ENCODE measurements around the gene PTPRN2.
"Not testable (repeated sequence)": the region's sequence is repeated elsewhere in the genome, so short reads cannot be mapped to it uniquely, and the experiment has no call there.

The PTPRN2 gene

GRCh38 chr7:157926521-157927150, 661.0 kb downstream of the PTPRN2 start:
- DNase-seq (ENCODE audit: low spot score) = no peak

GRCh38 chr7:157926107-157926506, 661.5 kb downstream of the PTPRN2 start:
- no peak for DNase-seq (ENCODE audit: low spot score)

- DNase-seq (ENCODE audit: low spot score) = no peak
Observed at GRCh38 chr7:157925383-157925875, 662.2 kb downstream of the PTPRN2 start.

DNA sequence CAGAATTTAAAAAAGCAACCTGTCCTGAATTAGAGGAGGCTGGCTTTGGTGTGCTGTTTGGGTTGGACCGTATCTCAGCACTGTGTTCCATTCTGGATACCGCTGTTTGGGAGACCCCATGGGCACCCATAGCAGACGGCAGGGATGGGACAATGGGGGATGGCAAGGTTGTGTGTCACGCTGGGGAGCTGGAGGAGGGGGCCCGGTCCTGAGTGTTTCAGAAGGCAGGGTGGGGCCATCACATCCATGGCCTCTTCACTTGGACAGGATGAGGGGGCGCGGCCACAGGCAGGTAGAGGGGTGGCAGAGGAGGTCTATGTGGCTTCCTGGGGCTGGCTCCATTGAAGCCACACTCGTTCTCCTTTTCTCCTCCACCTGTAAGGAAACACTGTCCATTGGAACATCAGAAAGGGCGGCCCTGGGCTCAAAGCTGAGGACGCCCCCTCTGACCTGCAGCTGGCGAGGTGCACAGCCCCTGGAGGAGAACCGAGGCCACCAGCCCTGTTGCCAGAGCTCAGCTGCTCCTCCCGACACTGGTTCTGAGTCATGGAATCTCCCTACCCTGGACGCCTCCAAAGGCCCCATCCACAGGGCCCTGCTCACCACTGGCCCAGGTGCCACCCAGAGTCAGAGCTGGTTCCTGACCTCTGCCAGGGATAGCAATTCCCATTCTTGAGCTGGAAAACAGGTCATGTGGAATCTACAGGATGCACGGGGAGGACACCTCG, 663.6 kb downstream of the PTPRN2 start:
- DNase-seq (ENCODE audit: low spot score) = no peak

DNA sequence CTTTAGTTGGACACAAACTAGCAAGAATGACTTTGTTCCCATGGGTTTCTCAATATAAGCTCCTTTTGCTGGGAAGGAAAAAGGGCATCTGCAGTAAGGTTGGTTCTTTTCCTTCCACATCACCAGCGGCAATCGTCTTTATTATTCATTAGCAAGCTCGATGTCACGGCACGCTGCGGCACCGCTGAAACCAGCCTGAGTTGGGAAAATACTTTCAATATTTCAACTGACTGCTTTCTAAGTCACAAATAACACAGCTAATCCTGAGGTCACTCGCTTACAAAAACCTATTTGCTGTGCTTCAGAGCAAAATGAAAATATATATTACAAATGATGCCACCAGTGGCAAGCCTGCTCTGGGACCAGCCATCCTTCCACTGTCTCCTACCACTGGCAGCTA, 665.0 kb downstream of the PTPRN2 start:
- no peak for DNase-seq (ENCODE audit: low spot score)

DNA sequence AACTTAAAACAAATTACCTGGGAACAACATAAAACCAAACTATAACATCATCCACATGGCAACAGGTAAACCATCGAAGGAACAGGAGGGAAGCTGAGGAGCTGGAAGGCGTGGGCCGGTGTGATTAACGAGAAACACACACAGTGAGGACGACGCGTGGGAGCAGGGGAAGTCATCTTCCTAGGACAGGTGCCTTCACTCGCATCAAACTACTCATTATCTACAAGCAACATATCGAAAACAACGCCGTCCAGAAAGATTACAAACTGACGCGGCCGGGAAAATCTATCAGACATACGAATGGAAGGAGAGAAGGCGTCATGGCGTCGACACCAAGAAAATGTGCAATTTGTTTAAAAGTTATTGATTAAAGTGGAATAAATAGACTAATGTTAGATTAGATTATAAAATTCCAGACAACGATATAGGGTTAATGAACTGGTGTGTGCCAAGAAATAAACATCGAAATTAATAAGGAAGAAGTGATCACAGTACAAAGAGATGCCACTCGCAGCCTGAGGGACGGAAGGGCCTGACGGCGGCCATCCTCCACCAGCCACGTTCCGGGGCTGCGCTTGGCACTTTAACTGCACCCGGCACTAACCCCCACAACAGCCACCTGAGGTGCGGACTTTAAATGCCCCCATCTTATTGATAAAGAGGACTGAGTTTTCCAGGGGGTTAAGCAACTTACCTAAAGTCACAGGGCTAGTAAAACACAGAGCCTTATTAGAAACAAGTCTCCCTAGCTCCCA, 669.1 kb downstream of the PTPRN2 start:
- no peak for DNase-seq (ENCODE audit: low spot score)

DNA sequence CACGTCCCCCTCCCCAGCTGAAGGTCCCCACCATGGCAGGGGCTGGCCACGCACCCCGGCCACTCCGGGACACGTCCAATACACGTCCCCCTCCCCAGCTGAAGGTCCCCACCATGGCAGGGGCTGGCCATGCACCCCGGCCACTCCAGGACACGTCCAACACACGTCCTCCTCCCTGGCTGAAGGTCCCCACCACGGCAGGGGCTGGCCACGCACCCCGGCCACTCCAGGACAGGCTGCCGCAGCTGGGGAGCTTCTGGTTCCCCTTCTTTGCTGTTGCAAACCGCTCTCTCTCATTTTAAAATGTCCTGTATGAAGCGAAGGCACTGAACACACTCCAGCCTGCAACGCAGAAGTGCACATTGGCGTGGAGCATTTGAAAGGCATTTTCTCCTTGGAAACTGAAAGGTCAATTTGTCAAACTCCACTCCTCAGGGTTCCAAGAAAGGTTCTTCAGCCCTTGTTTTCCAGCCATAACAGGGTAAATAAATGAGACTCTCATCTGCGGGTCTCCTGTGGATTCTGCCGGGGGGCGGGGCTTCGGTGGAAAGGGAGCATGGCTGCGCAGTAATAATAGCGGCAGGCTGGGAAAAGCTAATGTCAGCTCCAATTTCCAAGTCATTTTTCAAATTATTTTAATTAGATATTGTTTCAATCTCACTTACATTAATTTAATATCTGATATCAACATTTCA, 670.5 kb downstream of the PTPRN2 start:
- DNase-seq (ENCODE audit: low spot score) = no peak

DNA sequence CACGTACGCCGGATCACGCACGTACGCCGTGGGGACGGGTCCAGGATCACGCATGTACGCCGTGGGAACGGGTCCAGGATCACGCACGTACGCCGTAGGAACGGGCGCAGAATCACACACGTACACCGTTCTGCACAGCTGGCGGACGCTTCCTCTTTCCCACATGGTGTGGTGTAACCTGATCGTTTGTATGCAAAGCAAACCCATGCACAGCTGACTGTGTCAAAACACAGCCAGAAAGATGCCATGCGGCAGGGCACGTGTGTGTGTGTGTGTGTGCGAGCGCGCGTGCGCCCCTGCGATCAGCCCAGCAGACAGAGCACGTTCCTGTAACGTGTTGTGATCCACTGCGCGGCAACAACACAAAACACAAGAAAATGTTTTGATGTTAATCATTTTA, 677.2 kb downstream of the PTPRN2 start:
- DNase-seq (ENCODE audit: low spot score) = no peak

GRCh38 chr7:157910045-157910444, 677.6 kb downstream of the PTPRN2 start:
- not testable (repeated sequence) for DNase-seq (ENCODE audit: low spot score)

DNA sequence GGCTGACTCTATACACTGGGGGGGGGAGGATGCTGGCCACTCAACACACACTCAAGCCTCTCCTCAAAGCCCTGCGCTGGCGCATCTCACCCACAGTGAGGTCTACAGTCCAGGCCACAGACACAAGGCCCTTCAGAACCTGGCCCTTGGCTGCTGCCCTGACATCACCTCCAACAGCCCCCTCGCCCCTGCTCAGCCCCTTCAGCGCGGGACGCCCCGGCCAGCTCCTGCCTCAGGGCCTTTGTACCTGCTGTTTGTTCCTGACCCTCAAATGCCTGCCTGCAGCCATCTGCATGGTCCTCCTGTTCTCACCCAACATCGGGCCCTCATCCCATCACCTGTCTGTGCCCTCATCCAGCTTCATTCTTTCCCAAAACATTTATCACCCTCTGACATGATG, 678.3 kb downstream of the PTPRN2 start:
- DNase-seq (ENCODE audit: low spot score) = no peak

DNA sequence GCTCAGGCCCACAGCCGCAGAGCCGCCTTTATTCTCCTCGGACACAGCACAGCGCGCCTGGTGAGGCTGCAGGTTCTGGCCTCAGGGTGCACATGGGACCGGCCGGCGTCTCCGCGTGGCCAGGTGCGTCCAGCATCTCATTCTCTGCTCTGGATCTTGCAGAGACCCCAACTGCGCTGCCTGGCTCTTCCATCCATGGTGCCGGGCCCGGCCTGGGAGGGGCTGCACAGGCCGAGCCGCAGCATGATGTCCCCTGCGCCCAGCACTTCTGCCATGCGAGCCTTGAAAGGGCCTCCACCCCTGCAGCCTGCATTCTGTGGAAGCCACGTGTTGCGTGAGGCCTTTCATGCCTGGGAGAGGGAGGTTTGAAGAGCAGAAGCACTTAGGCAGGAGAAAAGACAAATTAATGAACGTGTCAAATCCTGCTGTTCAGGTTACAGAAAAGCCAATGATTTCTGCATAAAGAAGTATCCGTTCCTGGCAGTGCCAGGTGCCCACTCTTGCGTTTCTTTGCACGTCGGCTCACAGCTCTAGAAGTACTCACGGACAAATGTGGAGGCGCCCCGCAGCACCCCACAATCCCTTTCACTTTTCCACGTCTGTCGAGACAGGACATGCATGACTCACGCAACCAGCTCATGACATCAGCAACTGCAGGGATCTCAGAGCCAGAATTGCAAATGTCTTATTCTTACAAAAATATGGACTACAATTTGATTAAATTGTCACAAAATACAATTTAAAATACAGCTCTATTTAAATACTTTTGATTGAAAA, 679.4 kb downstream of the PTPRN2 start:
- no peak for DNase-seq (ENCODE audit: low spot score)

GRCh38 chr7:157907091-157907490, 680.5 kb downstream of the PTPRN2 start:
- no peak for DNase-seq (ENCODE audit: low spot score)

- no peak for DNase-seq (ENCODE audit: low spot score)
Observed at GRCh38 chr7:157906583-157906982, 681.0 kb downstream of the PTPRN2 start.

DNA sequence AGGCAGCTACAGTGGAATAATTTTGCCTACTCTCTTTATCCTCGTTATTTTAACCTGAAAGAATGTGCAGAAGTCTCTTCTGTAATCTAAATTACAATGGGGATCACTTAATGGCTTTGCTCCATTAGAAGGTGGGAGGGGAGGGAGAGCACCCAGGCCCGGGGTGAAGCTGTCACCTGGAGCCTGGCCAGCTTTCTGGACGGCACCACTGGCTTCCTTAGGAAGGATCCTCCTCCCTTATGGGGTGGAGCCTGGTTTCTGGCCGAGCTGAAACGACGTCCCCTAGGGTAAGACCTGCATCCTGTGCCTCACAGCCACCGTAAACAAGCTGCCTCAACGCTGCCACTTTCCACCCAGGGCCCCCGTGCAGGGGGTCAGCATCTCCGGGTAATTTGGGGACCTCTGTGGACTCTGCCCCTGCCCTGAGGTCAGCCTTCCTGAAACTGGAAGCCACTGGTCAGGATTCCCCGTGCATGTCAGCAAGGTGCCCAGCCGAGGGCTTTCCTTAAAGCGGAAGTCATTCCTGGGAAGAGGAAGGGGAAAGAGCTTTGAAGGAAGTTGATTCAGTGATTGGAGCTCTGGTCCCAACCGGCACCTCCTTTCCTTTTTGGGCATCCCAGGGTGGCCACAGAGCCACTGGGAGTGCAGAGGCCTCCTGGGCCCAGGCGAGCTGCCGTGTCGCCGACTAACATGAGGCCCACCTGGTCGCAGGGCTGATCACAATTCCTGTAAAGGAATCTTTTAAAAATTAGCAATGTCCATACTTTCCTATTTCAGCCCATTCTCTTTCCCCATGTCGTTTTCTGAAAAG, 681.8 kb downstream of the PTPRN2 start:
- no peak for DNase-seq (ENCODE audit: low spot score)

DNA sequence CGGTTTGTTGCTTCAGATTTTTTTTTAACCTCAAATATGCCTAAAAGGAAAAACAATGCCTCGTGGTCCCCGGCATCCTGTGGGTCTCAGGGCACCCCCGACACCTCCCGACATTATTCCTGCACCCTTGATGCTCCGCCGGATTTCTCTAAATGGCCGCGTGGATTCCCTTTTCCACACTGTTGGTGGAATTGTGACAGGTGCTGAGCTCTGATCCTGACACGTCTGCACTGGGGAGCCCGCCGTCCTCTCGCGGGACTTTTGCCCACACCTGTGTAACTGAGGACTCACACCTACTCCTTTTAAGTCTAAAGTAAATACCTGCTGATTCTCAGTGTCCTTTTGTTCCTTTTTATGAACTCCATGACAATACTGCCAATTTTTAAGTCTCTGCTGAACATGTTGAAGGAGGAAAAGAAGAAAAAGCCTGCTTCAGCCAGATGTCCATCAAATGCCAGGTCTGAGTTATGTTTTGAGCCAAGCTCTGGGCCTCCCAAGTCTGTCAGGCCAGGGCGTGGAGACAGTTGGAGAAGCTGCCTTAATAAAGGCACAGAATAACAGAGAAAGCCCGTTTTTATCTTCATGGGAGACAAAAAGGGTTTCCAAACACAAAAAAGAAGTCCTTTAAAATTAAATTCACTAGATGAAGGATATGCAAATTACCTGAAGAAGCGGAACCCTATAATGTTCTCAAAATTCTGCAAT, 682.6 kb downstream of the PTPRN2 start:
- no peak for DNase-seq (ENCODE audit: low spot score)

- no peak for DNase-seq (ENCODE audit: low spot score)
Observed at GRCh38 chr7:157904211-157904865, 683.3 kb downstream of the PTPRN2 start.

GRCh38 chr7:157903710-157904109, 683.9 kb downstream of the PTPRN2 start:
- no peak for DNase-seq (ENCODE audit: low spot score)

- DNase-seq (ENCODE audit: low spot score) = no peak
Observed at GRCh38 chr7:157903296-157903695, 684.3 kb downstream of the PTPRN2 start.

GRCh38 chr7:157901816-157902610, 685.6 kb downstream of the PTPRN2 start:
- not testable (repeated sequence) for DNase-seq (ENCODE audit: low spot score)
